Measurements from ENCODE around the gene CCDC146. TPM values are rescaled to one million over a fixed set of nuclear protein-coding genes. Genes with fewer than 3 reads are reported as not detected.

CCDC146 gene
- total and polyA plus RNA-seq, 2 of the 8 experiments (the other 6 are each of a cell fraction or from before 2014, with no cell fraction given) = 0.88 to 2.4 TPM

- Histone ChIP-seq H3K4ac (replicated peaks; ENCODE audit: insufficient read length, low read depth, low read length) (no peak overlapping the region), H4K20me1 (replicated peaks in 1 of 2; ENCODE audit: control insufficient read depth in 1 of 2, insufficient read depth in 2 of 2, low read length in 2 of 2) (no peaks in the 10 kb centered on the region), H2BK5ac (ENCODE audit: low read depth, low read length) (no peak overlapping the region), H3K36me3 (ENCODE audit: control insufficient read depth in 2 of 4, insufficient read depth in 4 of 4, low read length in 3 of 4) (no peaks in the 10 kb centered on the region), H3K4me3 (ENCODE audit: extremely low read depth in 1 of 4, insufficient read depth in 2 of 4, low read depth in 3 of 4, low read length in 4 of 4) (no peak overlapping the region), H2AK5ac (ENCODE audit: low read depth, low read length) (no peak overlapping the region), H3K14ac (ENCODE audit: insufficient read length) (no peak overlapping the region), H3K18ac (ENCODE audit: extremely low read depth, low read length) (no peak overlapping the region), H3K4me2 (ENCODE audit: insufficient read depth in 1 of 2, low read depth in 2 of 2, low read length in 2 of 2) (no peak overlapping the region), H3K9me3 (ENCODE audit: insufficient read depth in 2 of 2, low read depth in 1 of 2, low read length in 1 of 2) (no peaks in the 10 kb centered on the region), H4K91ac (replicated peaks; ENCODE audit: insufficient read length, low read length) (no peak overlapping the region), H2AFZ (ENCODE audit: low read length) (no peak overlapping the region), H3K56ac (replicated peaks; ENCODE audit: insufficient read length, low read depth, low read length) (no peak overlapping the region), H3K27ac (ENCODE audit: low read depth, low read length) (no peak overlapping the region), H3K27me3 (replicated peaks in 1 of 4; ENCODE audit: control insufficient read depth in 3 of 4, extremely low read depth in 1 of 4, insufficient read depth in 3 of 4, low read length in 3 of 4) (no peaks in the 10 kb centered on the region; a peak in 1 of 7 replicates), H3K9ac (replicated peaks in 1 of 4; ENCODE audit: extremely low read depth in 1 of 4, low read depth in 3 of 4, low read length in 3 of 4) (no peak overlapping the region), H3K23ac (ENCODE audit: insufficient read length) (no peak overlapping the region), H3K4me1 (replicated peaks in 1 of 4; ENCODE audit: control insufficient read depth in 3 of 4, insufficient read depth in 4 of 4, low read length in 3 of 4) (peaks cover 0 to 7% (median 0%) of the 10 kb centered on the region in 4 experiments; a peak in 3 of 7 replicates), H3K79me2 (ENCODE audit: control insufficient read depth in 1 of 2, insufficient read depth in 2 of 2, low read length in 2 of 2) (no peaks in the 10 kb centered on the region), H4K8ac (ENCODE audit: extremely low read depth, insufficient read depth, low read length) (no peak overlapping the region), H2BK12ac (ENCODE audit: low read depth, low read length) (no peak overlapping the region), H4K5ac (ENCODE audit: insufficient read length, low read depth, low read length) (no peak overlapping the region), H3K23me2 (ENCODE audit: low read depth, low read length) (no peaks in the 10 kb centered on the region), H2BK20ac (ENCODE audit: low read length) (no peak overlapping the region), H2BK120ac (replicated peaks; ENCODE audit: low read depth, low read length) (no peak overlapping the region), H3K79me1 (ENCODE audit: low read depth, low read length) (no peaks in the 10 kb centered on the region), H2BK15ac (ENCODE audit: low read length) (no peak overlapping the region)
- WGBS, 2 experiments (ENCODE audit: extremely low coverage in 1 of 2, insufficient coverage in 1 of 2, insufficient read length in 1 of 2, insufficient replicate concordance in 2 of 2, low coverage in 1 of 2, low lambda C conversion rate in 2 of 2, missing lambda C conversion rate in 1 of 2) = 68% methylated on average over 5 of the region's 5 CpGs; no CpG with 5 or more reads in 1 of the 2 experiments
- no peak for DNase-seq (ENCODE audit: low read depth in 1 of 2, low spot score in 2 of 2)
- ChIA-PET POLR2A (ENCODE audit: partially characterized antibody) (no interaction called here), CTCF (ENCODE audit: partially characterized antibody) (interaction anchor here (0.8 kb wide), 1 partner anchor 67 kb away, joined by 3 read pairs; no protein-coding TSS in a partner anchor)
- FAIRE-seq = no peak
- TF ChIP-seq RFX5 (IDR thresholded peaks at IDR 0.05; ENCODE audit: borderline replicate concordance, low read depth, low read length) (no peak), TAF1 (IDR thresholded peaks at IDR 0.05; ENCODE audit: low read depth, low read length) (no peak), TEAD4 (IDR thresholded peaks at IDR 0.05; ENCODE audit: low read depth, low read length) (no peak), SAP30 (IDR thresholded peaks at IDR 0.05; ENCODE audit: insufficient read depth, insufficient replicate concordance, low read length) (no peak), CBX5 (IDR thresholded peaks at IDR 0.05; ENCODE audit: low read depth, low read length) (no peak), HDAC6 (IDR thresholded peaks at IDR 0.05; ENCODE audit: low read depth, low read length) (no peak), SUZ12 (IDR thresholded peaks at IDR 0.05; ENCODE audit: low read length) (no peak), CREB1 (IDR thresholded peaks at IDR 0.05) (no peak), RBBP5 (IDR thresholded peaks at IDR 0.05; ENCODE audit: borderline replicate concordance, low read depth, low read length) (no peak), SP2 (IDR thresholded peaks at IDR 0.05; ENCODE audit: low read length) (no peak), CHD1 (IDR thresholded peaks at IDR 0.05; ENCODE audit: low read depth, low read length) (no peak)
- TF ChIP-seq, protein P1, sequence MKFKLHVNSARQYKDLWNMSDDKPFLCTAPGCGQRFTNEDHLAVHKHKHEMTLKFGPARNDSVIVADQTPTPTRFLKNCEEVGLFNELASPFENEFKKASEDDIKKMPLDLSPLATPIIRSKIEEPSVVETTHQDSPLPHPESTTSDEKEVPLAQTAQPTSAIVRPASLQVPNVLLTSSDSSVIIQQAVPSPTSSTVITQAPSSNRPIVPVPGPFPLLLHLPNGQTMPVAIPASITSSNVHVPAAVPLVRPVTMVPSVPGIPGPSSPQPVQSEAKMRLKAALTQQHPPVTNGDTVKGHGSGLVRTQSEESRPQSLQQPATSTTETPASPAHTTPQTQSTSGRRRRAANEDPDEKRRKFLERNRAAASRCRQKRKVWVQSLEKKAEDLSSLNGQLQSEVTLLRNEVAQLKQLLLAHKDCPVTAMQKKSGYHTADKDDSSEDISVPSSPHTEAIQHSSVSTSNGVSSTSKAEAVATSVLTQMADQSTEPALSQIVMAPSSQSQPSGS (IDR thresholded peaks at IDR 0.05; ENCODE audit: low read length) = no peak
Observed at GRCh38 chr7:77313876-77314480, 191.6 kb downstream of the CCDC146 start.

Data from H1 (cell line).